Stimulated activated CD8-positive, alpha-beta memory T cell treated with anti-CD3 and anti-CD28 coated beads, Interleukin-15, amount 100 ng/mL, for 48 hours (primary cell): ENCODE data around the gene SMARCE1.

Experiments
- DNase-seq, 2 donors: peaks; one replicate each; pipeline ENCODE4 v3.0.0-alpha.2; 2020; ENCODE audit warnings: low read depth in 2 of 2

The SMARCE1 gene

GRCh38 chr17:40647624-40648383, at the start of gene SMARCE1:
SMARCE1 (minus strand) TSS chr17:40647818; CDS start chr17:40645802, 2,016 bp downstream.
- DNase-seq: peak; percentile 49

GRCh38 chr17:40697297-40697696, 49.7 kb upstream of the SMARCE1 start:
- DNase-seq: no peak

GRCh38 chr17:40696651-40697072, 49.0 kb upstream of the SMARCE1 start:
- no peak for DNase-seq

GRCh38 chr17:40695874-40696472, 48.4 kb upstream of the SMARCE1 start:
- DNase-seq: no peak

GRCh38 chr17:40694584-40694983, 47.0 kb upstream of the SMARCE1 start:
- DNase-seq: no peak

GRCh38 chr17:40687106-40687505, 39.5 kb upstream of the SMARCE1 start:
- DNase-seq: no peak

- DNase-seq: no peak
Observed at GRCh38 chr17:40686192-40686591, 38.6 kb upstream of the SMARCE1 start.

- no peak for DNase-seq
Observed at GRCh38 chr17:40680998-40681397, 33.4 kb upstream of the SMARCE1 start.

- DNase-seq: no peak
Observed at GRCh38 chr17:40679523-40679907, 31.9 kb upstream of the SMARCE1 start.

- no peak for DNase-seq
Observed at GRCh38 chr17:40678902-40679522, 31.4 kb upstream of the SMARCE1 start.

- no peak for DNase-seq
Observed at GRCh38 chr17:40675905-40676304, 28.3 kb upstream of the SMARCE1 start.

GRCh38 chr17:40672654-40673053, 25.0 kb upstream of the SMARCE1 start:
- DNase-seq: no peak

GRCh38 chr17:40671282-40671681, 23.7 kb upstream of the SMARCE1 start:
- DNase-seq: no peak

- DNase-seq: no peak
Observed at GRCh38 chr17:40666331-40666730, 18.7 kb upstream of the SMARCE1 start.

- DNase-seq: no peak
Observed at GRCh38 chr17:40664582-40665333, 17.1 kb upstream of the SMARCE1 start, which contains the start of gene KRT222. KRT222 (minus strand) TSS chr17:40665177; CDS start chr17:40665099, 78 bp downstream.

- DNase-seq: no peak
Observed at GRCh38 chr17:40663252-40663651, 15.6 kb upstream of the SMARCE1 start.

GRCh38 chr17:40659911-40660310, 12.3 kb upstream of the SMARCE1 start:
- DNase-seq: no peak

GRCh38 chr17:40658396-40658795, 10.8 kb upstream of the SMARCE1 start:
- no peak for DNase-seq

- no peak for DNase-seq
Observed at GRCh38 chr17:40651939-40652338, 4.3 kb upstream of the SMARCE1 start.

- DNase-seq: peak in 1 of 2 donors; percentile 2
Observed at GRCh38 chr17:40648384-40648968, 858 bp upstream of the SMARCE1 start.

- peak; percentile 16 to 20 for DNase-seq
Observed at GRCh38 chr17:40646791-40647623, 611 bp downstream of the SMARCE1 start.
